Left lung (tissue), 10 donors: ENCODE results near the gene AWAT2. TPM values are rescaled to one million over a fixed set of nuclear protein-coding genes. Genes with fewer than 3 reads are reported as not detected.

ENCODE experiments used
- ATAC-seq: fragments of 200-7000 bp; cut with Tn5 transposase; one replicate; pipeline ENCODE4 v1.9.1; 2020; ENCODE audit warnings: moderate library complexity
- DNase-seq, 4 donors: peaks; one replicate each; pipeline ENCODE4 v3.0.0-alpha.2; 2013 to 2020
- H3K27ac ChIP-seq, 2 donors: fragments of 200-600 bp; sonication (generic) in 1 of 2; one replicate each; pipeline versions ENCODE4 v1.5.0 to v1.8.0; 2020 to 2021
- H3K27me3 ChIP-seq, 2 donors: fragments of 200-600 bp; sonication (generic) in 1 of 2; one replicate each; pipeline versions ENCODE4 v1.5.0 to v1.8.0; 2020 to 2021
- H3K36me3 ChIP-seq, 2 donors: fragments of 200-600 bp; sonication (generic) in 1 of 2; one replicate each; pipeline versions ENCODE4 v1.5.0 to v1.8.0; 2020 to 2021
- H3K4me1 ChIP-seq, 2 donors: fragments of 200-600 bp; one replicate each; pipeline ENCODE4 v1.8.0; 2021
- H3K4me3 ChIP-seq, 2 donors: fragments of 200-600 bp; sonication (generic) in 1 of 2; one replicate each; pipeline versions ENCODE4 v1.5.0 to v1.8.0; 2020 to 2021; ENCODE audit warnings: mild to moderate bottlenecking in 1 of 2
- H3K9me3 ChIP-seq, 2 donors: fragments of 200-600 bp; sonication (generic) in 1 of 2; one replicate each; pipeline versions ENCODE4 v1.5.0 to v1.8.0; 2020 to 2021
- intact Hi-C, 2 donors: fragments of 100-400 bp; cut with DNase I; formaldehyde crosslinking; loops; one replicate each; pipeline versions ENCODE4 v1.11.2 to v1.14.2; 2022
- polyA plus RNA-seq, 6 donors: library from polyadenylated mRNA; unstranded; fragments of 120-200 nt; gene quantifications; one replicate each; pipeline ENCODE4 v1.2.1, GENCODE V29; 2013; ENCODE audit not compliant: insufficient read length in 6 of 6
- total RNA-seq, 2 donors: library from RNA; stranded (reverse); fragmentation: NEBNext Ultra II Directional; extraction: Animal tissue kit (Norgen Biotek cat#: 25700); gene quantifications; one replicate each; pipeline ENCODE4 v1.2.1, GENCODE V29; 2021
- TF ChIP-seq, protein P1 (sequence below), 2 donors: fragments of 200-600 bp; sonication (generic) in 1 of 2; IDR thresholded peaks; one replicate each; pipeline versions ENCODE4 v1.5.0 to v1.8.0; 2021; ENCODE audit warnings: antibody characterized with exemption in 2 of 2
- donor health status: DM: no; HTN: yes; CAD: no.
- donor health status: DM: no; HTN: no; CAD: no.

The AWAT2 gene
- total and polyA plus RNA-seq, 8 donors = not detected

DNA sequence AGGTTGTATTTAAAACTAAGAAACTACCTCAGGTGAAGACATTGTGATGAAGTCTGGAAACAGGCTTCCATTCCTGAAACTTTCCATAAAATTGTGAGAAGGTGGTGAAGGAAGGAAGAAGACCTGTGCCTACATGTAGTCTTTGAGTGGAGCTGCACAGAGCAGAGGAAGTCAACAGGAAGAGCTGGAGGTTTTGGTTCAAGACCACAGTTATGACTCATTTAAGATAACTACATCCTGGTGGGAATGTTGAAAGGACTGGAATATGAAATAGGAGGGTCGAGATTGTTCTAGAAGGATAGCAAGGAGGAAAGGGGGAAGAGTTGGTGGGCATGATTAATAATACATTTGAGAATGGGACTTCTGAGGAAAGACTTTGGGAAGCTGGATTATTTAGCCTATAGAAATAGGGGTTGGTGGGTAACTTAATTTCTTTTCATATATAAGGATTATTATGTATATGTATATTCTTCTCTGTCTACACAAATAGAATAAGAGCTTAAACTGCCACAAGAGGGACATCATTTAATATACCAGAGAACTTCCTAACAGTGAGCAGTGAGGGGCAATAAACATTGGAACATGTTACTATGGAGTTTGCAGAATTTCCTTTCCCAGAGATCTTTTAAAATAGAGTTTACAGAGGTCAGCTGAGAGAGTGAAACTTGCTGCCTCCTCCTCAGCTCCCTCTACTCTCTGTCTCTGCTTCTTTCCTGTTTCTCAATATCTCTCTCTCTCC is 23.5 kb downstream of the AWAT2 start:
- peaks cover 0 to 4% of the 10 kb centered on the region in 2 donors for H3K27me3 ChIP-seq
- TF ChIP-seq, protein P1, sequence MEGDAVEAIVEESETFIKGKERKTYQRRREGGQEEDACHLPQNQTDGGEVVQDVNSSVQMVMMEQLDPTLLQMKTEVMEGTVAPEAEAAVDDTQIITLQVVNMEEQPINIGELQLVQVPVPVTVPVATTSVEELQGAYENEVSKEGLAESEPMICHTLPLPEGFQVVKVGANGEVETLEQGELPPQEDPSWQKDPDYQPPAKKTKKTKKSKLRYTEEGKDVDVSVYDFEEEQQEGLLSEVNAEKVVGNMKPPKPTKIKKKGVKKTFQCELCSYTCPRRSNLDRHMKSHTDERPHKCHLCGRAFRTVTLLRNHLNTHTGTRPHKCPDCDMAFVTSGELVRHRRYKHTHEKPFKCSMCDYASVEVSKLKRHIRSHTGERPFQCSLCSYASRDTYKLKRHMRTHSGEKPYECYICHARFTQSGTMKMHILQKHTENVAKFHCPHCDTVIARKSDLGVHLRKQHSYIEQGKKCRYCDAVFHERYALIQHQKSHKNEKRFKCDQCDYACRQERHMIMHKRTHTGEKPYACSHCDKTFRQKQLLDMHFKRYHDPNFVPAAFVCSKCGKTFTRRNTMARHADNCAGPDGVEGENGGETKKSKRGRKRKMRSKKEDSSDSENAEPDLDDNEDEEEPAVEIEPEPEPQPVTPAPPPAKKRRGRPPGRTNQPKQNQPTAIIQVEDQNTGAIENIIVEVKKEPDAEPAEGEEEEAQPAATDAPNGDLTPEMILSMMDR (IDR thresholded peaks at IDR 0.05) = no peak
- ATAC-seq (no peak), DNase-seq (no peak)
- no peaks in the 10 kb centered on the region for H3K4me1 ChIP-seq
- no peak overlapping the region for H3K27ac ChIP-seq
- intact Hi-C loops = no loop called here
- no peaks in the 10 kb centered on the region for H3K9me3 ChIP-seq
- H3K36me3 ChIP-seq = no peaks in the 10 kb centered on the region
- H3K4me3 ChIP-seq = no peak overlapping the region

DNA sequence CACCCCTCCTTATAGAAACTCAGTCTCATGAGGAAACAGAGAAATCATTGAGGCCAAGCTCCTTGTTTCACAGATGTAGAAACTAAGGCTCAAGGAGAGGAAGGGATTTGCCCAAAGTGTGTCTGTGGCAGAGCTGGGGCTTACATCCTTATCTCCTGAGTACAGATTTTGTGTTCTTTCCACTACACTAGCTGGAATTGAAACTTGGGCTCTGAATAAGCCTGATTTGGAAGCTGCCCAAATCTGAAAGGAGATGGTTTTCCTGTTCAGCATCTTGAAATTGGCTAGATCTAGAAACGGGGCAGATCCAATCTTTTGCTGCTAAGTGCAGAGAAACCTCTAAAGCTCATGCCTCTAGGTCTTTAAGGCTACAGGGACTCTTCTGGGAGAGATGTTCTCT is 24.3 kb downstream of the AWAT2 start:
- intact Hi-C loops = no loop called here
- peak in 1 of 4 donors; percentile 14 for DNase-seq
- H3K36me3 ChIP-seq = no peaks in the 10 kb centered on the region
- no peaks in the 10 kb centered on the region for H3K4me1 ChIP-seq
- no peak overlapping the region for H3K27ac ChIP-seq
- H3K9me3 ChIP-seq = no peaks in the 10 kb centered on the region
- peaks cover 0 to 4% of the 10 kb centered on the region in 2 donors for H3K27me3 ChIP-seq
- ATAC-seq = no peak
- H3K4me3 ChIP-seq = no peak overlapping the region
- TF ChIP-seq, protein P1 (IDR thresholded peaks at IDR 0.05) = no peak

DNA sequence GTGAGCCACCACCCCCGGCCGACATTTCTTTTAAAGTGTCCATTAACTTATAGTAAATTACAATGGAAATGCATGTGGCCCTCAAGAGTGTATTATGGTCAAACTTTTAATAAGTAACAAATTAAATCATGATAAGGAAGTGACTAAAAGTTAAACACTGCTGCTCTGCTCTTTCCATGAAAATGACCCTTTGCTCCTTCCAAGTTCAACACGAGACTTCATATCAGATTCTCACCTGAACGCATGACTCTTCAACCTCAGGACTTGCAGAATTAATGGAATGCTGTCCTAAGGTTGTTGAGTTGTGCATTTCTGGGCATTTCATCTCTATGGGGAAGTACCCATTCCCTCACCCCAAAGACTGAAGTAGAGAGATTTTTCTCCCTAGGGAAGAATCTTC is 27.1 kb downstream of the AWAT2 start:
- intact Hi-C loops = no loop called here
- Histone ChIP-seq H3K4me3 (no peak overlapping the region), H3K4me1 (no peaks in the 10 kb centered on the region), H3K27ac (no peak overlapping the region), H3K27me3 (no peaks in the 10 kb centered on the region), H3K9me3 (no peaks in the 10 kb centered on the region), H3K36me3 (no peaks in the 10 kb centered on the region)
- DNase-seq = no peak
- TF ChIP-seq, protein P1 (IDR thresholded peaks at IDR 0.05) = no peak
- ATAC-seq = no peak

DNA sequence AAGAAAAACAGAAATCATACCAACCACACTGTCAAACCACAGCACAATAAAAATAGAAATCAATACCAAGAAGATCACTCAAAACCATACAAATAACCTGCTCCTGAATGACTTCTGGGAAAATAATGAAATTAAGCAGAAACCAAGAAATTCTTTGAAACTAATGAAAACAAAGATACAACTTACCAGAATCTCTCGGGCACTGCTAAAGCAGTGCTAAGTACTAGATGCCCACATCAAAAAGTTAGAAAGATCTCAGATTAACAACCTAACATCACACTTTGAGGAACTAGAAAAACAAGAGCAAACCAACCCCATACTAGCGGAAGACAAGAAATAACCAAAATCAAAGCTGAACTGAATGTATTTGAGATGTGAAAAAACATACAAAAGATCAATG is 33.2 kb downstream of the AWAT2 start:
- H3K9me3 ChIP-seq = no peaks in the 10 kb centered on the region
- no peak for DNase-seq
- TF ChIP-seq, protein P1 (IDR thresholded peaks at IDR 0.05) = no peak
- ATAC-seq = no peak
- H3K36me3 ChIP-seq = no peaks in the 10 kb centered on the region
- peaks cover 0 to 7% of the 10 kb centered on the region in 2 donors for H3K27me3 ChIP-seq
- intact Hi-C loops = no loop called here
- no peak overlapping the region for H3K4me3 ChIP-seq
- H3K4me1 ChIP-seq = no peaks in the 10 kb centered on the region
- no peak overlapping the region for H3K27ac ChIP-seq

DNA sequence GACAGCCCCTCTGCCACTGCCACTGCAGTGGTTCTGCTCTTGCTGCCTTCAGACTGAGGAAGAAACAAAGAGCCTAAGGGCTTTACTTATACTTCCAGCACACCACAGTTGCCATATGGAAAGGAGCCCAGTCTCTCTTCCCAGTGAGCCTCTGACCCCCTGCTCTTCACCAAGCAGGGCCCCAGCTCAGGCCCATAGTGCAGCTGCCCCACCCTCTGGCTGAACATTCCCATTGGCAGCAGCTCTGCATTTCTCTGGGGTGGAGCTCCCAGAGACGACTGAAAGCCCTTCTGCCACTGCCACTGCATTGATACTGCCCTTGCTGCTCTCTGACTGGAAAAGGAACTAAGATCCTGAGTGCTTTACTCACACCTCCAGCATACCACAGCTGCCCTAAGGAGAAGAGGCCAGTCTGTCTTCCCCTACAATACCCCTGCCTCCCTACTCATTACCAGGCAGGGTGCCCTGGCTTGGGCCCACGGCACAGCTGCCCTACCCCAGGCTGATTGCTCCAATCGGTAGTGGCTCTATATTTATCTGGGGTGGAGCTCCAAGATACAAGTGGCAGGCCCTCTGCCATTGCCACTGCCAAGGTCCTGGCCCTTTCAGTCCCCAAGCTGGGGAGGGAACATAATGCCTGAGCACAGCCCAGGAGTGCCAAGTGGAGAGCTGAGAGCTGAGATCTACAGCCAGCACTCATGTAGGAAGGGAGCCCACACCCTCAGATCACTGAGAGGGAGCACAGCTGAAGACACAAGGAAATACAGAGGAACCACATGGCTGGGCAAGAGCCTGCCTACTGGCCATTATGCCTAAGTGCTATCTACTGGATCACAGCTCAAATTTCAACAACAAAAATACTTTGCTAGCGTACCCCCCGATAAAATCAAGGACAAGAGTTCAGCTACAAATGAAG is 36.0 kb downstream of the AWAT2 start:
- TF ChIP-seq, protein P1 (IDR thresholded peaks at IDR 0.05) = no peak
- H3K9me3 ChIP-seq = no peaks in the 10 kb centered on the region
- no peaks in the 10 kb centered on the region for H3K36me3 ChIP-seq
- intact Hi-C loops = no loop called here
- no peak overlapping the region for H3K27ac ChIP-seq
- ATAC-seq = peak; percentile 33
- DNase-seq = peak in 1 of 4 donors; percentile 33
- no peaks in the 10 kb centered on the region for H3K4me1 ChIP-seq
- H3K4me3 ChIP-seq = no peak overlapping the region
- peaks cover 0 to 7% of the 10 kb centered on the region in 2 donors for H3K27me3 ChIP-seq
